Adrenal gland (tissue), 12 donors: Measurements from ENCODE around the gene DPP6. TPM values are rescaled to one million over a fixed set of nuclear protein-coding genes. Genes with fewer than 3 reads are reported as not detected.
A peak's percentile ranks its signal among the peaks of the same experiment; 100 is the strongest.
"Not testable (repeated sequence)": the region's sequence is repeated elsewhere in the genome, so short reads cannot be mapped to it uniquely, and the experiment has no call there.

Source experiments
- DNase-seq, 7 donors: peaks; one replicate each; pipeline ENCODE4 v3.0.0-alpha.2; 2019 to 2020
- H3K27ac ChIP-seq, 5 donors: fragments of 200-600 bp; sonication (generic) in 4 of 5; 1 replicate in 3 of 5; 2 replicates in 2 of 5; pipeline versions ENCODE4 v1.5.1 to v1.8.0; 2016 to 2020; ENCODE audit warnings: mild to moderate bottlenecking in 1 of 5
- H3K27me3 ChIP-seq: fragments of 200-600 bp; 2 replicates; pipeline ENCODE4 v1.8.0; 2021
- H3K36me3 ChIP-seq, 2 donors: fragments of 200-600 bp; replicated peaks in 1 of 2; 1 replicate in 1 of 2; 2 replicates in 1 of 2; pipeline versions ENCODE4 v1.5.1 to v1.8.0; 2018 to 2022
- H3K4me1 ChIP-seq, 2 donors: fragments of 200-600 bp; replicated peaks in 1 of 2; 1 replicate in 1 of 2; 2 replicates in 1 of 2; pipeline versions ENCODE4 v1.5.1 to v1.8.0; 2018 to 2021
- H3K4me3 ChIP-seq, 4 donors: fragments of 200-600 bp; sonication (generic) in 3 of 4; one replicate each; pipeline ENCODE4 v1.5.1; 2016 to 2018
- H3K9me3 ChIP-seq, 3 donors: fragments of 200-600 bp; sonication (generic) in 1 of 3; replicated peaks in 1 of 3; 1 replicate in 2 of 3; 2 replicates in 1 of 3; pipeline versions ENCODE4 v1.5.1 to v1.8.0; 2016 to 2021
- CTCF ChIP-seq, 6 experiments: fragments of 450-650 bp in 4 of 6; fragments of 200-600 bp in 2 of 6; sonication (generic) in 1 of 6; IDR thresholded peaks; 1 replicate in 5 of 6; 2 replicates in 1 of 6; pipeline versions ENCODE4 v1.5.1 to v1.8.0; 2016 to 2021; ENCODE audit warnings: antibody characterized with exemption in 6 of 6, mild to moderate bottlenecking in 2 of 6, moderate library complexity in 1 of 6
- POLR2A ChIP-seq, 2 donors: fragments of 450-650 bp; IDR thresholded peaks; one replicate each; pipeline ENCODE4 v1.6.1; 2017; ENCODE audit warnings: antibody characterized with exemption in 2 of 2, mild to moderate bottlenecking in 2 of 2, moderate library complexity in 1 of 2
- WGBS, 4 donors: extraction: QIAGEN DNeasy Blood & Tissue Kit in 2 of 4; methylation state at CpG; one replicate each; pipeline versions ENCODE4 v1.1.5 to v1.1.7; 2013 to 2017; 5-methylcytosine and 5-hydroxymethylcytosine counted together
- intact Hi-C, 2 donors: fragments of 100-400 bp; cut with DNase I; formaldehyde crosslinking; loops; one replicate each; pipeline versions ENCODE4 v1.14.1 to v1.15.0; 2022 to 2023
- polyA plus RNA-seq, 3 donors: library from polyadenylated mRNA; stranded (reverse); fragments of 200-250 nt in 2 of 3; fragments of 350-450 nt in 1 of 3; fragmentation: Illumina TruSeq in 1 of 3; extraction: RNeasy Lipid Tissue Mini Kit (QIAGEN cat#74804) in 1 of 3; gene quantifications; one replicate each; pipeline ENCODE4 v1.2.3, GENCODE V29; 2013 to 2014
- total RNA-seq, 9 donors: library from RNA; depleted of rRNA in 4 of 9; stranded (reverse); fragments of >200 nt in 4 of 9; fragments of 120-200 nt in 1 of 9; fragmentation: NEBNext Ultra II Directional in 1 of 9; extraction: Animal tissue kit (Norgen Biotek cat#: 25700) in 1 of 9; gene quantifications; one replicate each; pipeline versions ENCODE4 v1.1.0 to v1.2.4, GENCODE V29; 2013 to 2023
- donor health status: healthy with polysubstance abuse.
- donor health status: Bipolar disorder and iron deficiency.
- donor health status: DM: yes; HTN: yes; CAD: no.
- donor health status: DM: no; HTN: no; CAD: no.
- donor health status: DM: no; HTN: no; CAD: no.
- donor health status: DM: yes; HTN: yes; CAD: no.

Gene DPP6
- total and polyA plus RNA-seq, 12 donors: 0.39 to 13.1 (median 5.1) TPM

GRCh38 chr7:154919344-154920225 is 867.4 kb downstream of the DPP6 start:
- TF ChIP-seq CTCF (IDR thresholded peaks at IDR 0.05): no peak
- no peak for TF ChIP-seq POLR2A (IDR thresholded peaks at IDR 0.05)
- H3K9me3 ChIP-seq: no peaks in the 10 kb centered on the region
- H3K4me3 ChIP-seq: no peak overlapping the region
- DNase-seq: no peak
- no peak overlapping the region for H3K27ac ChIP-seq
- no peaks in the 10 kb centered on the region for H3K4me1 ChIP-seq
- no peaks in the 10 kb centered on the region for H3K36me3 ChIP-seq
- intact Hi-C loops: loop anchor here in 1 of 2 donors (10.0 kb wide), 1 partner anchor 275 kb away; no protein-coding TSS in a partner anchor
- whole genome bisulfite sequencing, 4 donors: 49 to 66% (median 62%) methylated on average over 10 to 11 of the region's 11 CpGs
- H3K27me3 ChIP-seq: peaks cover 6% of the 10 kb centered on the region

GRCh38 chr7:154922472-154922871 is 870.3 kb downstream of the DPP6 start:
- H3K36me3 ChIP-seq, H3K4me1 ChIP-seq, H3K9me3 ChIP-seq, H3K4me3 ChIP-seq, DNase-seq, intact Hi-C loops, H3K27me3 ChIP-seq, H3K27ac ChIP-seq: not testable (repeated sequence)
- 65 to 88% (median 73%) methylated on average over 1 to 2 of the region's 2 CpGs for WGBS, 4 donors

- no peaks in the 10 kb centered on the region for H3K36me3 ChIP-seq
- peak; percentile 81 to 95 (median 89) for DNase-seq
- no peaks in the 10 kb centered on the region for H3K9me3 ChIP-seq
- H3K27me3 ChIP-seq: no peaks in the 10 kb centered on the region
- TF ChIP-seq POLR2A (IDR thresholded peaks at IDR 0.05) (no peak), CTCF (IDR thresholded peaks at IDR 0.05) (peak; percentile 38 to 77 (median 72))
- H3K4me1 ChIP-seq: peaks cover 0 to 20% of the 10 kb centered on the region in 2 donors
- intact Hi-C loops: loop anchor here (2.0 to 5.0 kb wide), 2 partner anchors 415 to 417 kb away; no protein-coding TSS in a partner anchor
- H3K27ac ChIP-seq: peak overlapping the region; percentile 44 to 93 (median 90)
- H3K4me3 ChIP-seq: peak overlapping the region in 3 of 4 donors; percentile 1 to 82 (median 35)
- 1 to 2% (median 1%) methylated on average over 5 of the region's 5 CpGs for WGBS, 4 donors
Observed at GRCh38 chr7:154927624-154928125, 875.5 kb downstream of the DPP6 start.

GRCh38 chr7:154928136-154929005 is 876.2 kb downstream of the DPP6 start:
- Histone ChIP-seq H3K27me3 (no peaks in the 10 kb centered on the region), H3K36me3 (no peaks in the 10 kb centered on the region), H3K27ac (peak overlapping the region; percentile 84 to 93 (median 90)), H3K9me3 (no peaks in the 10 kb centered on the region), H3K4me3 (peak overlapping the region; percentile 58 to 82 (median 68)), H3K4me1 (peaks cover 0 to 20% of the 10 kb centered on the region in 2 donors)
- intact Hi-C loops: loop anchor here in 1 of 2 donors (5.0 kb wide), 1 partner anchor 414 kb away; no protein-coding TSS in a partner anchor
- 0 to 9% (median 5%) methylated on average over 8 to 17 of the region's 17 CpGs for WGBS, 4 donors
- no peak for TF ChIP-seq CTCF (IDR thresholded peaks at IDR 0.05)
- peak in 1 of 2 donors; percentile 69 for TF ChIP-seq POLR2A (IDR thresholded peaks at IDR 0.05)
- peak; percentile 31 to 64 (median 39) for DNase-seq
